SH-SY5Y (cell line): Measurements from ENCODE around the gene SLC9A9.

Experiments used
- GATA2 ChIP-seq: IDR thresholded peaks from 2 replicates; pipeline ENCODE4 v1.6.1; 2011; ENCODE audit warnings: mild to moderate bottlenecking, low read depth, low read length
- GATA3 ChIP-seq: IDR thresholded peaks from 2 replicates; pipeline ENCODE4 v1.6.1; 2011; ENCODE audit warnings: low read depth, mild to moderate bottlenecking, low read length, moderate library complexity

DNA sequence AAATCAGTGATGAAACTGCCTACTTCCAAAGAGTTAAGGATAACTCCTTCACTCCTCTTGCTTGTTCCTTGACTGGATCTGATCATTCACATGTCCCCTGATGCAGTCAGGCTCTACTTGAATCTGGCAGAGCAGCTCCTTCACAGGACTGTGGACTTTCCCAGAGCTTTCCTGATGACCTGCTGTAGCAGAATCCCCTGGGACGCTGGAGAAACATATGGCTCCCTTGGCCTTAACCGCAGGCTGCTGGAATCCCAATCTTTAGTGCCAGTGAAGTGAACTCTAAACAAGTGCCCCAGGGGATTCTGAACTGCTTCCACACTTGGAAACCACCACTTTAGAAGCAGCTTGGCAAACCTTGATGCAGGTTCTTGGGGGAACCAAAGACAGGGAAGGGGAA is 510.9 kb downstream of the SLC9A9 start:
- TF ChIP-seq GATA3 = no peak
- no peak for TF ChIP-seq GATA2
